22Rv1 (cell line): ENCODE measurements around the gene SNX3.

Source experiments
- H3K27ac ChIP-seq: fragments of 450-650 bp; 2 replicates; pipeline ENCODE4 v1.5.1; 2017
- CTCF ChIP-seq: fragments of 450-650 bp; IDR thresholded peaks from 2 replicates; pipeline ENCODE4 v1.5.1; 2017; ENCODE audit warnings: mild to moderate bottlenecking
- ZFX ChIP-seq: fragments of 450-650 bp; IDR thresholded peaks from 2 replicates; pipeline ENCODE4 v1.6.1; 2017; ENCODE audit warnings: antibody characterized with exemption, borderline replicate concordance

The SNX3 gene

GRCh38 chr6:108227290-108227689, 33.5 kb downstream of the SNX3 start:
- TF ChIP-seq CTCF (no peak), ZFX (no peak)
- no peak overlapping the region for H3K27ac ChIP-seq

GRCh38 chr6:108222504-108222903, 38.3 kb downstream of the SNX3 start:
- H3K27ac ChIP-seq: no peak overlapping the region
- TF ChIP-seq CTCF (no peak), ZFX (no peak)

GRCh38 chr6:108222064-108222463, 38.8 kb downstream of the SNX3 start:
- no peak overlapping the region for H3K27ac ChIP-seq
- TF ChIP-seq CTCF (no peak), ZFX (no peak)

- H3K27ac ChIP-seq: no peak overlapping the region
- no peak for TF ChIP-seq CTCF
- TF ChIP-seq ZFX: no peak
Measured at GRCh38 chr6:108211671-108212070, 49.2 kb downstream of the SNX3 start.

GRCh38 chr6:108210556-108210955, 50.3 kb downstream of the SNX3 start:
- H3K27ac ChIP-seq: no peak overlapping the region
- no peak for TF ChIP-seq ZFX
- TF ChIP-seq CTCF: no peak

- TF ChIP-seq CTCF (no peak), ZFX (no peak)
- H3K27ac ChIP-seq: no peak overlapping the region
Measured at GRCh38 chr6:108209738-108210137, 51.1 kb downstream of the SNX3 start.

GRCh38 chr6:108207013-108207412, 53.8 kb downstream of the SNX3 start:
- H3K27ac ChIP-seq: no peak overlapping the region
- TF ChIP-seq CTCF: no peak
- TF ChIP-seq ZFX: no peak
